ENCODE data around the gene CASP8.

CASP8 gene

DNA sequence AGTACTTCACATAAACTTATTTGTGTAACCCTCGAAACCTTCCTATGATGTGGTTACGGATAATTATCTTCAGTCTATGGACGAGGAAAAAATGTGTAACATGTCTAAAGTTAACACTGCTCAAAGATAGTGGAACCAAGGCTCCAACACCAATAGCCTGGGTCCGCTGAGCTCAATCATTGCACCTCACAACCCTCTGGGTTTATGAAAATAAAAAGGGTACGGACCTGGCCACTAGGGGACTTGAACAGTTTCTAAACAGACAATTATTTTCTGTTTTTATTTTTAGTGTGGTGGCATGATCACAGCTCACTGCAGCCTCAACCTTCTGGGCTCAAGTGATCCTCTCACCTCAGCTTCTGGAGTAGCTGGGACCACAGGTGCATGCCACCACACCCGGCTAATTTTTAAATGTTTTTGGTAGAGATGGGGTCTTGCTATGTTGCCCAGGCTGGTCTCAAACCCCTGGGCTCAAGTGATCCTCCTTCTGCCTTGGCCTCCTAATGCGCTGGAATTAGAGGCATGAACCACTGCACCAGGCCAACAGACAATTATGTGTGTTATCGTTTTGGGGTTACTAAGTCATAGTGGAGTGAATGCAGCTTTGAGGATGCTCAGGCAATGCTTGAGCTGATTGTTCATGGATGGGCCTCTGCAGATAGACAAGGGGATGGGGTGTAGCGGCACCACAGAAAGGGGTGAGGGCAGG is 10.1 kb downstream of the CASP8 start:
- TF ChIP-seq, protein P1, sequence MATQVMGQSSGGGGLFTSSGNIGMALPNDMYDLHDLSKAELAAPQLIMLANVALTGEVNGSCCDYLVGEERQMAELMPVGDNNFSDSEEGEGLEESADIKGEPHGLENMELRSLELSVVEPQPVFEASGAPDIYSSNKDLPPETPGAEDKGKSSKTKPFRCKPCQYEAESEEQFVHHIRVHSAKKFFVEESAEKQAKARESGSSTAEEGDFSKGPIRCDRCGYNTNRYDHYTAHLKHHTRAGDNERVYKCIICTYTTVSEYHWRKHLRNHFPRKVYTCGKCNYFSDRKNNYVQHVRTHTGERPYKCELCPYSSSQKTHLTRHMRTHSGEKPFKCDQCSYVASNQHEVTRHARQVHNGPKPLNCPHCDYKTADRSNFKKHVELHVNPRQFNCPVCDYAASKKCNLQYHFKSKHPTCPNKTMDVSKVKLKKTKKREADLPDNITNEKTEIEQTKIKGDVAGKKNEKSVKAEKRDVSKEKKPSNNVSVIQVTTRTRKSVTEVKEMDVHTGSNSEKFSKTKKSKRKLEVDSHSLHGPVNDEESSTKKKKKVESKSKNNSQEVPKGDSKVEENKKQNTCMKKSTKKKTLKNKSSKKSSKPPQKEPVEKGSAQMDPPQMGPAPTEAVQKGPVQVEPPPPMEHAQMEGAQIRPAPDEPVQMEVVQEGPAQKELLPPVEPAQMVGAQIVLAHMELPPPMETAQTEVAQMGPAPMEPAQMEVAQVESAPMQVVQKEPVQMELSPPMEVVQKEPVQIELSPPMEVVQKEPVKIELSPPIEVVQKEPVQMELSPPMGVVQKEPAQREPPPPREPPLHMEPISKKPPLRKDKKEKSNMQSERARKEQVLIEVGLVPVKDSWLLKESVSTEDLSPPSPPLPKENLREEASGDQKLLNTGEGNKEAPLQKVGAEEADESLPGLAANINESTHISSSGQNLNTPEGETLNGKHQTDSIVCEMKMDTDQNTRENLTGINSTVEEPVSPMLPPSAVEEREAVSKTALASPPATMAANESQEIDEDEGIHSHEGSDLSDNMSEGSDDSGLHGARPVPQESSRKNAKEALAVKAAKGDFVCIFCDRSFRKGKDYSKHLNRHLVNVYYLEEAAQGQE (IDR thresholded peaks at IDR 0.05; ENCODE audit: insufficient read depth in 1 of 2, low read depth in 2 of 2, low read length in 2 of 2): no peak
- TF ChIP-seq POLR2AphosphoS5 (IDR thresholded peaks at IDR 0.05; ENCODE audit: low read depth, low read length) (no peak), TAF1 (IDR thresholded peaks at IDR 0.05; ENCODE audit: borderline replicate concordance, insufficient read depth, low read length) (no peak)

DNA sequence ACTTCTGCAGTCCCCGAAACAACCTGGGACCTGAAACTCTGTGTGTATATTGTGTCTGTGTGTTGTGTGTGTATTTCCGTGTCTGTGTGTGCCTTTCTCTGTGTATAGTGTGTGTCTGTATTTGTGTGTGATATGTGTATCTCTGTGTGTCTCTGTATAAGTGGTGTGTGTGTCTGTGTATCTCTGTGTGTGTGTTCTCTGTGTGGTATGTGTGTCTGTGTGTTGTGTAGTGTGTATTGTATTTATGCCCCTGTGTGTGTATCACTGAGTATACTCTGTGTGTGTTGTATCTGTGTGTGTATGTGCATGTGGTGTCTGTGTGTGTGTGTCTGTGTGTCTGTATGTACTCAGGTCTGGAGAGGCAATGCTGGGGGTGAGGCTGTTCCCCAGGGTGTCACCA is 11.6 kb downstream of the CASP8 start:
- no peak for TF ChIP-seq POLR2AphosphoS5 (IDR thresholded peaks at IDR 0.05; ENCODE audit: low read depth, low read length)
- TF ChIP-seq TAF1 (IDR thresholded peaks at IDR 0.05; ENCODE audit: borderline replicate concordance, insufficient read depth, low read length): no peak
- no peak for TF ChIP-seq SIN3A (IDR thresholded peaks at IDR 0.05; ENCODE audit: borderline replicate concordance, insufficient read depth, low read length)
- TF ChIP-seq, protein P1 (IDR thresholded peaks at IDR 0.05; ENCODE audit: insufficient read depth in 1 of 2, low read depth in 2 of 2, low read length in 2 of 2): no peak
- no peak for TF ChIP-seq FOXP2 (optimal IDR thresholded peaks at IDR 0.05; ENCODE audit: borderline replicate concordance, extremely low read depth, extremely low read length, insufficient read depth)

DNA sequence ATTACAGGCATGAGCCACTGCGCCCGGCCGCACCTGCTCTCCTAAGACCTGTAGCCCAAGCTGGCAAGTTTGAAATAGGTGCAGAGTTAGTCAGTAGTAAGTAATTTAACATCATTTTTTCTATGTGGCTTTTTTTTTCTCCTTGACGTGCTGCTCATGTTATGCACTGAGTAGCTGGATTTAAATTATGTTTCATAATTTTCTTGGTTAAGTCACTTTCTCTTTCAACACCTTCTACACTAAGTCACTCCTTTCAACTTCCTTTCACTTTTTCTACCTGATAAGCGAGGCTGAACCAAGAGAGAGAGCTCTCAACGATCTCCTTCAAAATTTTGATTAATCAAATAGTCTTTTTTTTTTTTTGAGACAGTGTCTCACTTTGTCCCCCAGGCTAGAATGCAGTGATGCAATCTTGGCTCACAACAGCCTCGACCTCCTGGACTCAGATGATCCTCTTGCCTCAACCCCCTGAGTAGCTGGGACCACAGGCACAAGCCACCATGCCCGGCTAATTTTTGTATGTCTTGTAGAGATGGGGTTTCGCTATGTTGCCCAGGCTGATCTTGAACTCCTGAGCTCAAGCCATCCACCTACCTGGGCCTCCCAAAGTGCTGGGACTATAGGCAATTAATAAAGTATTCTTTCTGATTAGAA is 13.1 kb downstream of the CASP8 start:
- no peak for TF ChIP-seq POLR2AphosphoS5 (IDR thresholded peaks at IDR 0.05; ENCODE audit: low read depth, low read length)
- TF ChIP-seq FOXP2 (optimal IDR thresholded peaks at IDR 0.05; ENCODE audit: borderline replicate concordance, extremely low read depth, extremely low read length, insufficient read depth): no peak
- TF ChIP-seq TAF1 (IDR thresholded peaks at IDR 0.05; ENCODE audit: borderline replicate concordance, insufficient read depth, low read length): no peak
- TF ChIP-seq SIN3A (IDR thresholded peaks at IDR 0.05; ENCODE audit: borderline replicate concordance, insufficient read depth, low read length): no peak
- TF ChIP-seq, protein P1 (IDR thresholded peaks at IDR 0.05; ENCODE audit: insufficient read depth in 1 of 2, low read depth in 2 of 2, low read length in 2 of 2): no peak

DNA sequence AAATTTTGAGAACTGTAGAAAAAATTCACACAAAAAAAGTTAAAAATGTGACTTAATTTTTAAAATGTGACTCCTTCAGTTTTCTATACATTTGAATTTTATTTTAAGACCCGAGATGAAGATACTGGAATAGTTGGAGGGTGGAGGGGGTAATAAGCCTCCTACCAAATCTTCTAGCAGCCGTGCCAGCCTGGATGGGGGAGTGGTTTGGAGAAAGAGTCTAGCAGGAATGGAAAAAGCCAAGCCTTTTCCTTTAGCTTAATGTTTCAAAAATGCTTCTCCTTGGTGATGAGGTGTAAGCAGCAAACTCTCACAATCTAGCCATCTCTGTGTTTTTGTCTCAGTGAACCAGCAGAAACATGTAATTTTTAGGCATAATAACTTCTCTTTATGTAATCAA is 14.7 kb downstream of the CASP8 start:
- TF ChIP-seq SIN3A (IDR thresholded peaks at IDR 0.05; ENCODE audit: borderline replicate concordance, insufficient read depth, low read length): no peak
- no peak for TF ChIP-seq TAF1 (IDR thresholded peaks at IDR 0.05; ENCODE audit: borderline replicate concordance, insufficient read depth, low read length)
- TF ChIP-seq POLR2AphosphoS5 (IDR thresholded peaks at IDR 0.05; ENCODE audit: low read depth, low read length): no peak
- TF ChIP-seq FOXP2 (optimal IDR thresholded peaks at IDR 0.05; ENCODE audit: borderline replicate concordance, extremely low read depth, extremely low read length, insufficient read depth): no peak
- TF ChIP-seq, protein P1 (IDR thresholded peaks at IDR 0.05; ENCODE audit: insufficient read depth in 1 of 2, low read depth in 2 of 2, low read length in 2 of 2): no peak
